Left renal pelvis (tissue), 4 donors: ENCODE data around the gene DDX3X. TPM values are rescaled to one million over a fixed set of nuclear protein-coding genes. Genes with fewer than 3 reads are reported as not detected.

ENCODE experiments used
- DNase-seq, 4 donors: peaks; one replicate each; pipeline ENCODE4 v3.0.0-alpha.2; 2013; ENCODE audit warnings: low read depth in 4 of 4, low spot score in 3 of 4
- polyA plus RNA-seq, 4 donors: library from polyadenylated mRNA; unstranded; fragments of 120-200 nt; gene quantifications; one replicate each; pipeline ENCODE4 v1.2.1, GENCODE V29; 2013; ENCODE audit not compliant: insufficient read length in 4 of 4

DDX3X gene
- polyA plus RNA-seq, 4 donors, result 223 to 240 (median 225) TPM

- no peak for DNase-seq
Measured at GRCh38 chrX:41326431-41326830, 7.5 kb upstream of the DDX3X start.

DNA sequence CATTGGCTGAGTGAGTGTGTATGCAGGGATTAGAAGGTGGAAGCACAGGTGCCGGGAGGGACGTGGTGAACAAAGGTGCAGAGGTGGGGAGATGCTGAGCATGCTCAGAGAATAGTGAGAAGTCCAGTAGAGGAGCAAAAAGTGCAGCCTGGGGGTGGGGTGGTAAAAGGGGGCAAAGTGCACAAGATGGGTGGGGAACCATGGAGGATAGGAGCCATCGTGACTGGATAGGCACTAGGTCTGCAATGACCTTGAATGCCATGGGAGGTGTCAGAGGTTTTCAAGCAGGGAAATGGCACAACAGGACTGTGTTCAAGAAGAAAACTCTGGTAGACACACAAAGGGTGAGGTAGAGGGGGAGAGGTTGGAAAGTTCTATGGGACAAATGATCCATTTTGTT is 6.6 kb upstream of the DDX3X start:
- DNase-seq, result no peak

DNA sequence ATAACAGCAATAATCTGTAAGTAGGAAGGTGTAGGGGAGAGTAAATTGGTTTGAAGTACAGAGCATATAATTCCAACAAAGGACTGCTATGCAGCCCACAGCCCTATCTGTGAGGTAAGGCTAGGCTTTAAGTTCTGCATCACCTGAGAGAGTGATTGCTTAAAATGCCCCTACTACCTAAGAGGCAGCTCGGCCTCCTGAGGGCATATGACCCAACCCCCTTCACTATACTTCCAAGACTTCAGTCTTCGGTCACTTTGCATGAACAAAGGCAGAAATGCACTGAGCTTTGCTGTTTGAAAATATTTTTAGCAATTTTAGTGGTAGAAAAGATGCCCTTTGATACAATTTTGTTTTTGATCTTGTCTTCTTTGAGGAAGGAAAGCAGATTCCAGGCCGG is 4.9 kb upstream of the DDX3X start:
- DNase-seq, result no peak

DNA sequence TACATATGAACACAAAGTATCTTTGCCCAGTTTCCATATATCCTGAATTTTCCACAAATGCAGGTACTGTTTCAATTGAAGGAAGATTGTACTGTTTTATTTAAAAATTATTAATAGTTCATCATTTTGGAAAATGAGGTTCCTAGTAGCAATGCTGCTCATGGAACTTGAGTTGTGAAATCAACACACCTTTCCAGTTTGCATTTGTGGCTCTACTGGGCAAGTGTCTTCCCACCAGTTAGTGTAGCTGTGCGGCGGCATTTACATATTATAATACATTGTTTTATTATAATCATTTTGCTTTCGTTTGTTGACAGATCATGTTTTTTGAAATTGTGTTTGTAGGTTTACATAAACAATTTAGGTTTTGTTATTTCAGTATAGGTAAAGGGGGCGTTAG is 2.0 kb upstream of the DDX3X start:
- DNase-seq, result no peak

GRCh38 chrX:41332408-41333002 is 1.5 kb upstream of the DDX3X start:
- DNase-seq, result no peak

- peak; percentile 69 to 77 (median 74) for DNase-seq
Measured at GRCh38 chrX:41333003-41333743, 789 bp upstream of the DDX3X start.

DNA sequence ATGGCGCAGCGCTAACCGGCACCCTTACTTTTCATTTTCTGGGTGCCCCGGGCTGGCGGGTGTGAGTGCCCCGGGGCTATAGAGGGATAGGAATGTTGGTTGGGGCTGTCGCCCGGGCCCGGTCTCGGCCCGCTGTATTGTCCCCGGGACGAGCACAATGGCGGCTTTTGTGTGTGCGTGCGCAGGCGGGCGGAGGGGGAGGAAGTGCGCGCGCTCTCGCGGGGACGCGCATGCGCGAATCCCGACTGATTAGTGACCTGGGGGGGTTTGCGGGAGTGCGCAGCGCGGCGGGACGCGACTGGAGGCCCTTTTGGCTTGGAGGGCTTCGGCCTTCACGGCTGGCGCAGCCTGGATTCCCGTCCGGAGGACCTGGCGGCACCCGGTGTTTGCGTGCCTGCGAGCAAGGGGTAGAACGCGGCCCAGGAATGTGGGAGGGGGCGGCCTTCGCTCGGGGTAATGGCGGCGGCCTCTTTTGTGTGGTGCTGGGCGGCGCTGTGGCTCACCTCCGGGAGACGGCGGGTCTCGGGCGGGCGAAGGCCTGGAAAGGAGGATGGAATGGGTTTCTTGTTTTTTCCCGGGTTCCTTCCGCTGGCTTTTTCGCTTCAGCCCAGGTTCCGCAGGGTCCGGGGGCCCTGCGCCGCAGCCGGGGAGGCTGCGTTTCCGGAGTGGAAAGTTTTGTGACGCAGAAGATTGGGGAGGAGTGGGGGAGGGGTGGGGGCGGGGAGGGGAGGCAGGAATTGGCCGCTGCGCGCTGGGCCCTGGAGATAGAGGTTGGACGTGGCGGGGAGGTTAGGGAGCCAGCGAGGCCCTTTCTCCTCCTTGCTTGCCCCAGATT is 618 bp downstream of the DDX3X start:
- DNase-seq, result peak in 2 of 4 donors; percentile 52 to 60

- no peak for DNase-seq
Measured at GRCh38 chrX:41335198-41335957, 1.4 kb downstream of the DDX3X start.

DNA sequence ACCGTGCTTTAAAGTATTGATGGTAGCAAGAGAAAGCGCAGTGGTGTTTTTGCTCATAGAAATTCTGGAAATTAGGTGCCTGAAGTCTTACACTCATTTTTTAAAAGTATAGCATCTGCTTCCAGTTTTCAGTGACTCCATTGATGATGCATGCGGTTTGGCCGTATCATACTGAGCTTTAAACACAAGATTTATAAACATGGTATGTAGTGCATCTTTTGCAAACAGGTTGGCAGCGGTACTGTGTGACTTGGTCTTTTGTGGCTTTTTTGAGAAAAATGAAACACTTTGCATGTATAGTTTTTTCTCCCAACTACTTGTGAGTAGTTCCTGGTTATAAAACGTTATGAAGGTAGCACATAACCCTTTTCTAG is 2.0 kb downstream of the DDX3X start:
- no peak for DNase-seq

DNA sequence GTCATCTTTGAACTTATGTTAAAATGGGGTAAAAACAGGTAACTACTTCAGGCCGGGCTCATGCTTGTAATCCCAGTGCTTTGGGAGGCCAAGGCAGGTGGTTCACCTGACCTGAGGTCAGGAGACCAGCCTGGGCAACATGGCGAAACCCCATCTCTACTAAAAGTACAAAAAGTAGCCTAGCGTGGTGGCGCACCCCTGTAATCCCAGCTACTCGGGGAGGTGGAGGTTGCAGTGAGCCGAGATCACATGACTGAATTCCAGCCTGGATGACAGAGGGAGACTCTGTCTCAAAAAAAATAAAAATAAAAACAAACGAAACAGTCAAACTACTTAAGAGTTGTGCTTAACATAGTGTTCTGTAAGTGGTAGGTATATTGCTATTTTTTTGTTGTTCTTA is 2.5 kb downstream of the DDX3X start:
- DNase-seq, result no peak

DNA sequence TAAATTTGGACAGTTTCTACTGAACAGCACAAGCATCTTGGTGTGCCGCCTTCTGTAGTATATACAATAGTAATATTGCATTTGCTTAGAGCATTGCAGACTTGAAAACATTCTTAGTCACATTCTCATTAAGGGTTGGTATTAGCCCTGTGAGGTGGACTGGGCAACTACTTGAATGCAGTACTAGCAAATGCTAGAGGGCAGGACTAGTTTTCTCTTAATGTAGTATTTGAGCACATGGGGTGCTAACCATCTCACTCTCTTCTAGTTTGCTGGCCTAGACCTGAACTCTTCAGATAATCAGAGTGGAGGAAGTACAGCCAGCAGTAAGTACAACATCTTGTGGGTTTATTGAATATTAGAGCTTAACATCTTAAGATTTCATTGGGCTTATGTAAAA is 3.2 kb downstream of the DDX3X start:
- DNase-seq, result no peak

- DNase-seq, result no peak
Measured at GRCh38 chrX:41338436-41338835, 4.5 kb downstream of the DDX3X start.

DNA sequence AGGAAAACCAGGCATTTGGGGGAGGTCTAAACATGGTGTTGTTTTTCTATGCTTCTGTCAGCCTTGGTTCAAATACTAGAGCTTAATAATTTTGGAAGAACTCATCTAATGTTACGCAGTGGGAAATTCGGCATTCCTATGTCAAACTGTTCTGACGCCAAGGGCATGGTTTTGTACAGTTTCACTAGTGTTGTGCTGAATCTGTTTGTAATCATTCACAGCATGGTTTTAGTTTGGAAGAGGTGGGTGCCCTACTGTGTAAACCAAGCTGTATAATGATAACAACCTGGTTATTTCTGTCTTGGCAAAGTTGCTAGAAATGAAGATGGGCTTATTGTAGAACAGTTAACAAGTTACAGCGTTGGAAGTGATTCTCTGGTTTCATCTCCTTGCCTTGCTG is 5.2 kb downstream of the DDX3X start:
- no peak for DNase-seq

GRCh38 chrX:41344053-41344452 is 10.1 kb downstream of the DDX3X start:
- DNase-seq, result no peak

GRCh38 chrX:41347186-41347585 is 13.2 kb downstream of the DDX3X start:
- DNase-seq, result no peak

DNA sequence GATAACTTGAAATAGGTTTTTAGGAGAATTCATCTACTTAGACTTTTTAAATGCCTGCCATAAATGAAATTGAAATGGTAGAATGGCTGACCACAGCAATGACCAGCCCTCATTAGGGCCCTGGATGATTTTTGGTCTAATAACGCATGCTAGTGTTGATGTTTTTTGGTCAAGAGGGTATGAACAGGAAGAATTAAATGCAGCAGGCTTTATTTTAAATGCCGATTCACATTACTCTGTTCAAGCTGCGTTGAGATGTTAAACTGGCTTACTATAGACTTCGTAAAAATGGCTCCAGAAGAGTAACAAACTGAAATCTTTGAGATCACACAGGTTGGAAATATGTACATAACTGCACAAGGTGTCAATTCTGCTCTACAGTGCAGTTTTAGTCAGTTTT is 14.6 kb downstream of the DDX3X start:
- DNase-seq, result no peak

DNA sequence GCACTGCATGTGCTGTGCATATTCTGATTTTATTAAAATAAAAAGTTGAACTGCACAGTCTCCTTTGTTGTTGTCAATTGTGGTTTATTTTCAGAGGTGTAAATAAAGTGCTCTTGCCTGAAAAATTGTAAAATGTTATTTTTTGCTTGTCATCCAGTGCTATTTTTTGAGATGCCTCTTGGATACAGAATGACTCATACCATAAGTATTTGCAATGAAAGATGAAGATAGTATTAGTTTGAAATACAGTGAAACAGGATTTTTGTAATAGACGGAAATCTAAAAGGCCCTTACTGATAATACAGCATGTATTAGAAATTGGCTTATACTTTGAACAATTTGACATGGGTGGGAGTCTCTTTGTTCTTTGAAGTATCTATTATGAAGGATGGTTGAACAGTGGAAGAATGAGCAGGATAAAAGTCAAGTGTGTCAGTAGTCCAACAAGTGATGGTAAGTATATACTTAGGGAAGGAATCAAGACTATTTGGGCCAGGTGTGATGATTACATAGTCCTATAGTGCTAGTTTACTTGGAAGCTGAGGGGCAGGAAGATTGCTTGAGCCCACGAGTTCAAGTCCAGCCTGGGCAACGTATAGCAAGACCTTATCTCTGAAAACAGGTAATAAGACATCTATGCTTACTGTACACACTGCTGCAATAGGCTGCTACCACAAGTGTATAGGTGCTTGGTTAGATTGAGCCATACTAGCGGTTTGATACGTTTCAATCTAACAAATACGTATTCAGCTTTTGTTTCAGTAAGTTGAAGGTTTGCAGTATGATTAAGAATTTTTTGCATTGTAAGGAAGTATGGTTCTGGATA is 16.4 kb downstream of the DDX3X start:
- no peak for DNase-seq

DNA sequence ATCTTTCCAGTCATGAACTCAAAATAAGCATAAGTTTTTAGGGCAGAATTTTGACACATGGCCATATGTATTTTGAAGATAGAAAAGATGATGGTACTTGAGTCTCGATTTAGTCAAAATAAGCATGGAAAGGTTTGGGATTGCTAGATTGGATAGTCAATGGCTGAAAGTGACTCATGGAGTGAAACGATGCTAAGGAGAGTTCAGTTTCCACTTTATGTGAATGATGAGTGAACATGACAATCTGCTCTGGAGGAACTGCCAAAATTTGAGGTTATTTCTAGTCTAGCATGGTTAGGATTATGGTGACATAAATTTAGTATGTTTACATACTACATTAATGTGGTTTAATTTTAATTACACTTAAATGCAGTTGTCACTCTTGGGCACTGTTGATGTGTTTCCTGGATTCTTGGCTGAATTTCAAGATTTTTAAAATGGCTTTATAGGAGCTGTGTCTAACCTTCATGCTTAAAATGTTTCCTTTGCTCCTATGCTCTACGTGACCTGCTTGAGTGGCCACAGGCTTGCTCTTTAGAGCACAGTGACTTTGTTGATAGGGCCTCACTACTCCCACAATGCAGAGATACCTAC is 17.1 kb downstream of the DDX3X start:
- no peak for DNase-seq

GRCh38 chrX:41351923-41352322 is 18.0 kb downstream of the DDX3X start:
- DNase-seq, result no peak

DNA sequence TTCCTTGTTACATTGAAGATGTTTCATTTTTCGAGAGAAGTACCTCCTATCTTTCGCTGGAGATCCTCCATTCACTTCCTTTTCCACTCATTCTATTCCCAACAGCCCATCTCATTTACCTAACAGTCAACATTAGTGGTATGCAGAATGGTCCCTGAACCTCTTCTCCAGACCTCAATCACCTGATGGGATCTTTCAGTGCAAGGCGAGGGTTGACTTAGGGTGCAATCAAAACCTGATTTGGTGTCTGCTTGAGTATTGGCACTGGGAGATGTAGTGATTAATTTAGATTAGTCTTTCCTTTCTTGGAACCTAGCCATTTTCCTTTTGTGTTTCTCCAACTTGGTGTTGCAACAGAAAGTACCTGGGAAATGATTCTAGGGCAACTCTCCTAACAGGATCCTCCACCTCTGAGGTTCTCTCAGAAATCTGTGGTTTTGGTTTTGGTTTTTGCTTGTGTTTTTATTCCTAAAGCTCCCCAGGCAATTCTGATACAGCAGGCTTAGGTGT is 18.4 kb downstream of the DDX3X start:
- no peak for DNase-seq
